ENCODE results near the gene BIRC3.

Gene BIRC3

DNA sequence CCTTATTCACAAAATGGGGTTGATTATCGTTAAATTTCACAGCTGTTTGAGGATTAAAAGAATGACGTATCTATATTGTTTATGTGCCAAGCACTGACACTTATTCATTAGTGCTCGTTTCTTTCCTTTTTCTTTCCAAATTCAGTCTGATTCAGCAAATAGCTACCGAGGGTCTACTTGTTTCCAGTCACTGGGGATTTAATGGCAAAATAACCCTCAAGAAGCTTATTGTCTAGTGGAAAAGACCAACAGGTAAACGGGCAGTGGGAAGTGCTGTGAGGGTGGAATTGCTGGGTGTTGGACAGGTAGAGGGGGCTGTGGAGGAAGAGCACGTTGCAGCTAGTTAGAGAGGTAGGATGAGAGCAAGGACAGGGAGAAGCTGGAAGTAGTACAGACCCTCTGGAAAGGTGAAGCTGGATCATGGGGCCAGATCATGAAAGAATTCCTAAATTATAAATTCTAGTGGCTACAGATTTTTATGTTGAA lies 48.3 kb upstream of the BIRC3 start:
- H3K9me3 ChIP-seq (ENCODE audit: insufficient read depth, low read length): no peaks in the 10 kb centered on the region
- peaks cover 10% of the 10 kb centered on the region; the same call in 1 of the 2 replicates for H3K27me3 ChIP-seq (ENCODE audit: low read depth, low read length)
- H3K27ac ChIP-seq (ENCODE audit: low read length): no peak overlapping the region
- peak overlapping the region; percentile 54; the same call in 1 of the 2 replicates for H2AFZ ChIP-seq (ENCODE audit: low read depth, low read length)
- no peaks in the 10 kb centered on the region for H3K36me3 ChIP-seq (replicated peaks; ENCODE audit: low read depth, low read length)
- peaks cover 2% of the 10 kb centered on the region; the same call in 1 of the 2 replicates for H3K4me1 ChIP-seq (ENCODE audit: low read length)
- H4K20me1 ChIP-seq (ENCODE audit: insufficient read depth, low read length): no peaks in the 10 kb centered on the region
- peak overlapping the region; percentile 87 for H3K4me2 ChIP-seq (ENCODE audit: low read length)
- TF ChIP-seq, protein P1, sequence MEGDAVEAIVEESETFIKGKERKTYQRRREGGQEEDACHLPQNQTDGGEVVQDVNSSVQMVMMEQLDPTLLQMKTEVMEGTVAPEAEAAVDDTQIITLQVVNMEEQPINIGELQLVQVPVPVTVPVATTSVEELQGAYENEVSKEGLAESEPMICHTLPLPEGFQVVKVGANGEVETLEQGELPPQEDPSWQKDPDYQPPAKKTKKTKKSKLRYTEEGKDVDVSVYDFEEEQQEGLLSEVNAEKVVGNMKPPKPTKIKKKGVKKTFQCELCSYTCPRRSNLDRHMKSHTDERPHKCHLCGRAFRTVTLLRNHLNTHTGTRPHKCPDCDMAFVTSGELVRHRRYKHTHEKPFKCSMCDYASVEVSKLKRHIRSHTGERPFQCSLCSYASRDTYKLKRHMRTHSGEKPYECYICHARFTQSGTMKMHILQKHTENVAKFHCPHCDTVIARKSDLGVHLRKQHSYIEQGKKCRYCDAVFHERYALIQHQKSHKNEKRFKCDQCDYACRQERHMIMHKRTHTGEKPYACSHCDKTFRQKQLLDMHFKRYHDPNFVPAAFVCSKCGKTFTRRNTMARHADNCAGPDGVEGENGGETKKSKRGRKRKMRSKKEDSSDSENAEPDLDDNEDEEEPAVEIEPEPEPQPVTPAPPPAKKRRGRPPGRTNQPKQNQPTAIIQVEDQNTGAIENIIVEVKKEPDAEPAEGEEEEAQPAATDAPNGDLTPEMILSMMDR (IDR thresholded peaks at IDR 0.05; ENCODE audit: low read depth, low read length): no peak; the same call in 1 of the 2 replicates
- no peak for TF ChIP-seq EZH2phosphoT487 (IDR thresholded peaks at IDR 0.05; ENCODE audit: low read depth)
- peak overlapping the region; percentile 39 for H3K9ac ChIP-seq (ENCODE audit: low read length)
- H3K4me3 ChIP-seq (ENCODE audit: low read length): peak overlapping the region; percentile 75
- H3K79me2 ChIP-seq (ENCODE audit: low read length): no peaks in the 10 kb centered on the region

DNA sequence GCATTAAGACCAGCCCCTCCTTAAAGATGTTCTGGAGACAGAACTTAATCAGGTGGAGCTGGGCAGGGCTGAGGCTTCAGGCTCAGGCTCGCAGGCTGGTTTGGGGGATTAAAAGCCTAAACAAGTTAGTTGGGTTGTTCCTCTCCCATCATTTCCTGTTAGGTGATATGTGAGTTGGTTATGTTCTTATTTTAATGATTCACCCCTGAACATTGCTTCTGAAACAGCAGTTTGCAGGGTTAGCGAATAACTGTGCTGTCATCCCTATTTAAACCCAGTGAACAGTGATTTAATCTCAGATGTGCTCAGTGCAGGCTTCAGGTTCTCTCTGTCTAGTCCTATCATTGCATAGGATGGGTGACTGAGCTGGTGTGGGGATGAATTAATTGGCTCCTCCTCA lies 47.4 kb upstream of the BIRC3 start:
- Histone ChIP-seq H3K27me3 (ENCODE audit: low read depth, low read length) (peaks cover 10% of the 10 kb centered on the region; the same call in 1 of the 2 replicates), H3K27ac (ENCODE audit: low read length) (no peak overlapping the region), H2AFZ (ENCODE audit: low read depth, low read length) (no peak overlapping the region), H3K9ac (ENCODE audit: low read length) (no peak overlapping the region), H4K20me1 (ENCODE audit: insufficient read depth, low read length) (no peaks in the 10 kb centered on the region), H3K4me2 (ENCODE audit: low read length) (peak overlapping the region; percentile 87), H3K9me3 (ENCODE audit: insufficient read depth, low read length) (no peaks in the 10 kb centered on the region), H3K79me2 (ENCODE audit: low read length) (no peaks in the 10 kb centered on the region), H3K4me3 (ENCODE audit: low read length) (no peak overlapping the region), H3K36me3 (replicated peaks; ENCODE audit: low read depth, low read length) (no peaks in the 10 kb centered on the region), H3K4me1 (ENCODE audit: low read length) (peaks cover 2% of the 10 kb centered on the region; the same call in 1 of the 2 replicates)
- no peak for TF ChIP-seq EZH2phosphoT487 (IDR thresholded peaks at IDR 0.05; ENCODE audit: low read depth)
- TF ChIP-seq, protein P1 (IDR thresholded peaks at IDR 0.05; ENCODE audit: low read depth, low read length): no peak

DNA sequence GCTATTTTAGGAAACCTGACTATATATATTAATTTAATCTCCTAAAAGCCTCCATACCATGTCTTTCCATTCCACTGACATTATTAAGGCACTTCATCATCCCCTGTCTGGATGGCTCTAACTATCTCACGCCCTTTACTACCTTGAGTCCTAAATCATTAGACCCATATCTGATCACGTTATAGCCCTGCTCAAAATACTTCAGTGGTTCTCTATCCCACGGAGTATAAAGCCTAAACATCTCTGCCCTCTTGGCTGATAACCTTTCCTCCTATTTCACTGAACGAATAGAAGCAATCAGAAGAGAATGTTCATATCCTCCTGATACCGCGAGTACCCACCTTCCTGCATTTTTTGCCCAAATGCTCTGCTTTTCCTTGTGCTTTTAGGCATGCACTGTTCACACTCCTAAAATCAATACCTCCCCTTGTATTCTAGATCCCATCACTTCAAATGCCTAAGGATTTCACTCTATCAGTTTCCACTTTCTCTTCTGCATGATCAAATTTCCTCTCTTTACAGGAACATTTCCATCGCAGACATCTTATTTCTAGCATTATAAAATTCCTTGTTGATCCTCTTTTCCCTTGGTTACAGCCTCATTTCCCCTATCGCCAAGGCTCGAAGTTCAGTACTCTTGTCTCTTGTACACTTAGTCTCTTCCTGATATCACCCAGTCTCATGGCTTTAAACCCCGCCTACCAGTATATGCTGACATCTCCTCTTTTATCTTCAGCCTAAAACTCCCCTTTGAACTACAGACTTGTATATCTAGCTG lies 45.0 kb upstream of the BIRC3 start:
- no peak for TF ChIP-seq EZH2phosphoT487 (IDR thresholded peaks at IDR 0.05; ENCODE audit: low read depth)
- TF ChIP-seq, protein P1 (IDR thresholded peaks at IDR 0.05; ENCODE audit: low read depth, low read length): no peak
- no peak overlapping the region for H2AFZ ChIP-seq (ENCODE audit: low read depth, low read length)
- no peaks in the 10 kb centered on the region for H3K79me2 ChIP-seq (ENCODE audit: low read length)
- no peak overlapping the region for H3K4me2 ChIP-seq (ENCODE audit: low read length)
- no peaks in the 10 kb centered on the region for H4K20me1 ChIP-seq (ENCODE audit: insufficient read depth, low read length)
- no peak overlapping the region for H3K4me3 ChIP-seq (ENCODE audit: low read length)
- no peaks in the 10 kb centered on the region for H3K36me3 ChIP-seq (replicated peaks; ENCODE audit: low read depth, low read length)
- no peaks in the 10 kb centered on the region for H3K9me3 ChIP-seq (ENCODE audit: insufficient read depth, low read length)
- no peak overlapping the region for H3K9ac ChIP-seq (ENCODE audit: low read length)
- H3K4me1 ChIP-seq (ENCODE audit: low read length): peaks cover 2% of the 10 kb centered on the region; the same call in 1 of the 2 replicates
- peaks cover 10% of the 10 kb centered on the region; the same call in 1 of the 2 replicates for H3K27me3 ChIP-seq (ENCODE audit: low read depth, low read length)
- H3K27ac ChIP-seq (ENCODE audit: low read length): no peak overlapping the region

DNA sequence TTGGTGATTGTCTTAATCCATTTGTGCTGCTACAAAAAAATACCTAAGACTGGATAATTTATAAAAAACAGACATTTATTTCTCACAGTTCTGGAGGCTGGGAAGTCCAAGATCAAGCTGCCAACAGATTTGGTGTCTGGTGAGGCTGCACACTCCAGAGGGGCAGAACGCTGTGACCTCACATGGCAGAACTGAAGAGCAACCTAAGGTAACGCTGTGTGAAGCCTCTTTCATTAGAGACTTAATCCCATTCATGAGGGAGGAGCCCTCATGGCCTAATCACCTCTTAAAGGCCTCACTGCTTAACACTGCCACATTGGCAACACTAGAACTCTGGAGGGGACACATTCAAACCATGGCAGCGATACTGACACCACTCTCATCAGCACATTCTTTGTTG lies 42.7 kb upstream of the BIRC3 start:
- H3K27ac ChIP-seq (ENCODE audit: low read length): no peak overlapping the region
- no peak overlapping the region for H3K4me2 ChIP-seq (ENCODE audit: low read length)
- H2AFZ ChIP-seq (ENCODE audit: low read depth, low read length): no peak overlapping the region
- H3K79me2 ChIP-seq (ENCODE audit: low read length): no peaks in the 10 kb centered on the region
- H4K20me1 ChIP-seq (ENCODE audit: insufficient read depth, low read length): no peaks in the 10 kb centered on the region
- 0 out of 2 replicates have a peak, but pooled peaks cover 5% of the 10 kb centered on the region for H3K27me3 ChIP-seq (ENCODE audit: low read depth, low read length)
- H3K36me3 ChIP-seq (replicated peaks; ENCODE audit: low read depth, low read length): no peaks in the 10 kb centered on the region
- TF ChIP-seq, protein P1 (IDR thresholded peaks at IDR 0.05; ENCODE audit: low read depth, low read length): no peak
- no peak for TF ChIP-seq EZH2phosphoT487 (IDR thresholded peaks at IDR 0.05; ENCODE audit: low read depth)
- no peaks in the 10 kb centered on the region for H3K9me3 ChIP-seq (ENCODE audit: insufficient read depth, low read length)
- H3K4me1 ChIP-seq (ENCODE audit: low read length): peaks cover 8% of the 10 kb centered on the region
- no peak overlapping the region for H3K4me3 ChIP-seq (ENCODE audit: low read length)
- H3K9ac ChIP-seq (ENCODE audit: low read length): no peak overlapping the region
